ENCODE measurements around the gene SLC7A14. TPM values are rescaled to one million over a fixed set of nuclear protein-coding genes. Genes with fewer than 3 reads are reported as not detected.
A peak's percentile ranks its signal among the peaks of the same experiment; 100 is the strongest.
"Not testable (repeated sequence)": the region's sequence is repeated elsewhere in the genome, so short reads cannot be mapped to it uniquely, and the experiment has no call there.

Gene SLC7A14
- total RNA-seq, 1 experiment from 2014 or later: not detected

DNA sequence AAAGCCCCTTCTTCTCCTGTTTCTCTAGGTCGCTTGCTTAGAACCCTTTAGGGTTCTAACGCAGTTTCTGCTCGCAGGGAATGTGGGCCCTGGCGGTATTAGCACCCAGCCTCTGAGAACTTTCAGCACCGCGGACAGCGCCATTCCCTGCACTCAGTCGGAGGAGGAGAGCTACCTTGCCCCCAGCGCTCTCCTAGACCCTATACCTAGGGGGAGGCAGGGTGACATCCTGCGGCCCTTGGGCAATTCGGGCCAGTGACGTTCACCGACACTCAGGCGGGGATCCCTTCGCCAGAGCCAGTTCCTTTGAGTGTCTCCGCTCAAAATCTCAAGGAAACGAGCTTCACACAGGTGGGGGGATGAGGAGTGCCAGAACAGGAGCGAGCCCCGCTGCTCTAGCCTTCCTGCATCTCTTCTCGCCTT lies 1.3 kb downstream of the SLC7A14 start:
- Histone ChIP-seq H3K79me2 (ENCODE audit: low read length) (no peaks in the 10 kb centered on the region), H4K20me1 (ENCODE audit: insufficient read depth, low read depth, low read length) (no peaks in the 10 kb centered on the region), H3K36me3 (ENCODE audit: insufficient read depth, low read length) (no peaks in the 10 kb centered on the region), H3K4me3 (ENCODE audit: low read length) (no peak overlapping the region), H3K9me3 (ENCODE audit: low read length) (no peaks in the 10 kb centered on the region), H3K27ac (ENCODE audit: low read length) (no peak overlapping the region), H3K9ac (ENCODE audit: low read length) (no peak overlapping the region), H3K4me2 (ENCODE audit: low read depth, low read length, poor library complexity, severe bottlenecking) (no peak overlapping the region), H3K27me3 (ENCODE audit: low read length) (no peaks in the 10 kb centered on the region), H2AFZ (ENCODE audit: low read length) (no peak overlapping the region), H3K9me2 (replicated peaks; ENCODE audit: insufficient read depth, low read length) (no peaks in the 10 kb centered on the region), H3K4me1 (ENCODE audit: low read length) (no peaks in the 10 kb centered on the region)
- peak; percentile 61 for DNase-seq

DNA sequence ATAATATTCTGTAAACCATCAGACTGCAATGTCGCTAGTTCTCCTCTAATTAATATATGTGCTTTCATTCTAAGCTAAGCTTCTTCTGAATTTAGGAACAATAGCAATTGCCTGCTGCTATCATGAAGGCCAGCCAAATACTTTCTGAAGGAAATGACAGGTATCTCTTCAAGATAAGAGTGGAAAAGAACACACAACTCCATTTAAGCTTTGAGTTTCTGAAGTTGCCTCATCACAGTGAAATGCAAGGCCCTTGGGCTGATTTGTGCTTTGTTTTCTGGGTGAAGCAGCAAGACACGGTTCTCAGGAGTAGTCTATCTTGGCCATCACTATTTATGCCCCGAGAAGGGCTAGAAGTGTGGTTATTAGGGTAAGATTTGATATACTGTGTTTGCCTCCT lies 6.2 kb downstream of the SLC7A14 start:
- no peak overlapping the region for H3K4me3 ChIP-seq (ENCODE audit: low read length)
- H2AFZ ChIP-seq (ENCODE audit: low read length): no peak overlapping the region
- H3K9me3 ChIP-seq (ENCODE audit: low read length): no peaks in the 10 kb centered on the region
- H4K20me1 ChIP-seq (ENCODE audit: insufficient read depth, low read depth, low read length): no peaks in the 10 kb centered on the region
- H3K27ac ChIP-seq (ENCODE audit: low read length): no peak overlapping the region
- no peak overlapping the region for H3K9ac ChIP-seq (ENCODE audit: low read length)
- H3K4me1 ChIP-seq (ENCODE audit: low read length): no peaks in the 10 kb centered on the region
- H3K79me2 ChIP-seq (ENCODE audit: low read length): no peaks in the 10 kb centered on the region
- H3K9me2 ChIP-seq (replicated peaks; ENCODE audit: insufficient read depth, low read length): no peaks in the 10 kb centered on the region
- no peaks in the 10 kb centered on the region for H3K27me3 ChIP-seq (ENCODE audit: low read length)
- no peaks in the 10 kb centered on the region for H3K36me3 ChIP-seq (ENCODE audit: insufficient read depth, low read length)
- no peak overlapping the region for H3K4me2 ChIP-seq (ENCODE audit: low read depth, low read length, poor library complexity, severe bottlenecking)
- DNase-seq: no peak

DNA sequence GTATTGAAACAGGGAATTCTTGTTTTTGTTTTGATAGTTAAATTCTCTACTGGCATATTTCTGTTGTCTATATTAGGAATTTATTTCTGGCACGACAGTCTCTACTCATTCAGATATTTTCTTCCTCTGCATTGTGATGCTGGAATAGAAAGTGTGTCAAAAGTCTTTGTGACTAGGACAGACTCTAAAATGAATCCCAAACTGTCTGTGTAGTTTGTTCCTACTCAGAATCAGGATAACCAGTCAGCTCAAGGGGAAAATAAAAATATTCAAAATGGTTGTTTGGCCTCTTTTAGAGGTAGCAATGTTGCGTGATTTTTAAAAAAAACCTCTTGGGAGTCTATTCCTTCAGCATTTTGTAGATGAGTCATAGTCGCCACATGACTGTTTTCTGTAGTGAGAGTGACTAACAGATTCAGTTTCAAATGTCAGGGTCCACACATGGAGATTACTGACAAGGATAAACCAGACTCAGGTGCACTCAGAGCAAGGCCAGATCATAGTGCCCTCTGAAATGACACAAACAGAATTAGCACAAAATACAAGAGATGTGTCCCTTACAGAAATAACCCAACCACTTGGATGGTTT lies 13.1 kb downstream of the SLC7A14 start:
- Histone ChIP-seq H3K79me2 (ENCODE audit: low read length) (no peaks in the 10 kb centered on the region), H2AFZ (ENCODE audit: low read length) (no peak overlapping the region), H3K4me3 (ENCODE audit: low read length) (no peak overlapping the region), H4K20me1 (ENCODE audit: insufficient read depth, low read depth, low read length) (no peaks in the 10 kb centered on the region), H3K9me3 (ENCODE audit: low read length) (no peaks in the 10 kb centered on the region), H3K4me2 (ENCODE audit: low read depth, low read length, poor library complexity, severe bottlenecking) (no peak overlapping the region), H3K27me3 (ENCODE audit: low read length) (no peaks in the 10 kb centered on the region), H3K4me1 (ENCODE audit: low read length) (no peaks in the 10 kb centered on the region), H3K9me2 (replicated peaks; ENCODE audit: insufficient read depth, low read length) (no peaks in the 10 kb centered on the region), H3K9ac (ENCODE audit: low read length) (no peak overlapping the region), H3K36me3 (ENCODE audit: insufficient read depth, low read length) (no peaks in the 10 kb centered on the region), H3K27ac (ENCODE audit: low read length) (no peak overlapping the region)
- no peak for DNase-seq

DNA sequence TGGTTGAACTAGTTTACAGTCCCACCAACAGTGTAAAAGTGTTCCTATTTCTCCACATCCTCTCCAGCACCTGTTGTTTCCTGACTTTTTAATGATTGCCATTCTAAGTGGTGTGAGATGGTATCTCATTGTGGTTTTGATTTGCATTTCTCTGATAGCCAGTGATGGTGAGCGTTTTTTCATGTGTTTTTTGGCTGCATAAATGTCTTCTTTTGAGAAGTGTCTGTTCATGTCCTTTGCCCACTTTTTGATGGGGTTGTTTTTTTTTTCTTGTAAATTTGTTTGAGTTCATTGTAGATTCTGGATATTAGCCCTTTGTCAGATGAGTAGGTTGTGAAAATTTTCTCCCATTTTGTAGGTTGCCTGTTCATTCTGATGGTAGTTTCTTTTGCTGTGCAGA lies 18.3 kb downstream of the SLC7A14 start:
- not testable (repeated sequence) for H3K27me3 ChIP-seq (ENCODE audit: low read length); H3K9ac ChIP-seq (ENCODE audit: low read length); H4K20me1 ChIP-seq (ENCODE audit: insufficient read depth, low read depth, low read length); H2AFZ ChIP-seq (ENCODE audit: low read length); H3K4me3 ChIP-seq (ENCODE audit: low read length); H3K9me2 ChIP-seq (replicated peaks; ENCODE audit: insufficient read depth, low read length); DNase-seq; H3K27ac ChIP-seq (ENCODE audit: low read length); H3K36me3 ChIP-seq (ENCODE audit: insufficient read depth, low read length); H3K4me2 ChIP-seq (ENCODE audit: low read depth, low read length, poor library complexity, severe bottlenecking); H3K4me1 ChIP-seq (ENCODE audit: low read length); H3K9me3 ChIP-seq (ENCODE audit: low read length); H3K79me2 ChIP-seq (ENCODE audit: low read length)

DNA sequence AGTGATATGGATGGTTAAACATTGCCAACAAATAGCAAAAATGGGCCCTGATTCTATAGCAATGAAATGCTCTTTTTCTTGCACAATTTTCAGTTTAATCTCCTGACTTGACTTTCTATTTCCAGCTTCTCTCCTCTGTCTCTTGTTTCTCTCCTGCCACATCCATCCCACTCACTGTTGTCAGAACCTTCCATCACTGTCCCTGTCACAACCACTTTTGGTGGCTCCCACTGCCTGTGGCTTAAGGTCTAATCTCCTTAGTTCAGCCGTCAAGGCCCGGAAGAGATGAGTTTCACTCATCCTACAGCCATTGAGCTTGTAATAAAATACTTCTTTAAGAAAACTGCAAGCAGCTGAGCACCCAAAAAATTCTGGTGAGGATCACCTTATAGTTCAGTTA lies 19.5 kb downstream of the SLC7A14 start:
- Histone ChIP-seq H3K27ac (ENCODE audit: low read length) (no peak overlapping the region), H3K4me2 (ENCODE audit: low read depth, low read length, poor library complexity, severe bottlenecking) (no peak overlapping the region), H3K27me3 (ENCODE audit: low read length) (no peaks in the 10 kb centered on the region), H3K36me3 (ENCODE audit: insufficient read depth, low read length) (no peaks in the 10 kb centered on the region), H3K4me3 (ENCODE audit: low read length) (no peak overlapping the region), H4K20me1 (ENCODE audit: insufficient read depth, low read depth, low read length) (no peaks in the 10 kb centered on the region), H3K9me2 (replicated peaks; ENCODE audit: insufficient read depth, low read length) (no peaks in the 10 kb centered on the region), H2AFZ (ENCODE audit: low read length) (no peak overlapping the region), H3K9me3 (ENCODE audit: low read length) (no peaks in the 10 kb centered on the region), H3K79me2 (ENCODE audit: low read length) (no peaks in the 10 kb centered on the region), H3K9ac (ENCODE audit: low read length) (no peak overlapping the region), H3K4me1 (ENCODE audit: low read length) (no peaks in the 10 kb centered on the region)
- DNase-seq: no peak

DNA sequence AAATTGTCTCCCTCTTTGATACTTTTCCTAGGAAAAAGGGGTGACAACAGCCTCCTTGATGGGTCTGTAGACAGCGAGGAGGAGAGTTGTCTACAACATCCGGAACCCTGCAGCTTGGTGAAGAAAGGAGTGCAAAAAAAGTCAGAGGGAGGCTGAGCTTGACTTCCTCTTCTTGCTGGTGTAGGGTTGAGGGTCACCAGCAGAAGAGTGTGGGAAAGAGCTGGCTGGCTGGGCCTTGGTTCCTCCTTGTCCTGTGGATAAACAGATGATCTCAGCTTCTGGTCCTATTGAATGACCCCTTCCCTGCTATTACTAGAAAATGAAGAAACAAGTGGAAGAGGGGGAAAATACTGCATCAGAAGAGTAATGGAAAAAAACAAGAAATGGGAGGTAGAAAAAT lies 20.4 kb downstream of the SLC7A14 start:
- H2AFZ ChIP-seq (ENCODE audit: low read length): no peak overlapping the region
- no peaks in the 10 kb centered on the region for H3K4me1 ChIP-seq (ENCODE audit: low read length)
- no peak overlapping the region for H3K4me3 ChIP-seq (ENCODE audit: low read length)

DNA sequence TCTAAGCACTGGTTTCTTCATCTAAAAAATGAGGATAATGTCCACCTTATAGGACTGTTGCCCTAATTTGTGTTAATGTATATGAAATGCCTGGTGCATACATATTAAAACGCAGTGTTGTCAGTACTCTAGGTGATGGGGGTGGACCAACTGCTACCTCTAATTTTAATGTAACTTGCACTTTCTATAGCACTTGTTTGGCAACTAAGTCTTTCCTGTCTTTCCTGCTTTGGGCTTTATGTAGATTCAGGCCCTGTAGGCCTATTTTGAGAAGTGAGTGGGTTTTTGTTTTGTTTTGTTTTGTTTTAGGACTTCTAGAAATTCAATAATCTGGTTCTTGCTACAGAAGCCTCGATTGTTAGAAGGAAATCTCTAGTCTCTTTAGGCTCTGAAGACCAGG lies 21.2 kb downstream of the SLC7A14 start:
- H2AFZ ChIP-seq (ENCODE audit: low read length): no peak overlapping the region
- no peaks in the 10 kb centered on the region for H3K4me1 ChIP-seq (ENCODE audit: low read length)
- no peaks in the 10 kb centered on the region for H3K36me3 ChIP-seq (ENCODE audit: insufficient read depth, low read length)
- H3K9me2 ChIP-seq (replicated peaks; ENCODE audit: insufficient read depth, low read length): no peaks in the 10 kb centered on the region
- no peak overlapping the region for H3K27ac ChIP-seq (ENCODE audit: low read length)
- no peak overlapping the region for H3K9ac ChIP-seq (ENCODE audit: low read length)
- no peak overlapping the region for H3K4me3 ChIP-seq (ENCODE audit: low read length)
- no peaks in the 10 kb centered on the region for H3K27me3 ChIP-seq (ENCODE audit: low read length)
- DNase-seq: no peak
- H3K9me3 ChIP-seq (ENCODE audit: low read length): no peaks in the 10 kb centered on the region
- no peaks in the 10 kb centered on the region for H4K20me1 ChIP-seq (ENCODE audit: insufficient read depth, low read depth, low read length)
- H3K4me2 ChIP-seq (ENCODE audit: low read depth, low read length, poor library complexity, severe bottlenecking): no peak overlapping the region
- no peaks in the 10 kb centered on the region for H3K79me2 ChIP-seq (ENCODE audit: low read length)

More for the DNA sequence above, 20.4 kb downstream of the SLC7A14 start:
- Histone ChIP-seq H3K27me3 (ENCODE audit: low read length) (no peaks in the 10 kb centered on the region), H3K4me2 (ENCODE audit: low read depth, low read length, poor library complexity, severe bottlenecking) (no peak overlapping the region), H3K27ac (ENCODE audit: low read length) (no peak overlapping the region), H3K79me2 (ENCODE audit: low read length) (no peaks in the 10 kb centered on the region), H3K9me3 (ENCODE audit: low read length) (no peaks in the 10 kb centered on the region), H3K9me2 (replicated peaks; ENCODE audit: insufficient read depth, low read length) (no peaks in the 10 kb centered on the region), H4K20me1 (ENCODE audit: insufficient read depth, low read depth, low read length) (no peaks in the 10 kb centered on the region), H3K9ac (ENCODE audit: low read length) (no peak overlapping the region), H3K36me3 (ENCODE audit: insufficient read depth, low read length) (no peaks in the 10 kb centered on the region)
- no peak for DNase-seq

DNA sequence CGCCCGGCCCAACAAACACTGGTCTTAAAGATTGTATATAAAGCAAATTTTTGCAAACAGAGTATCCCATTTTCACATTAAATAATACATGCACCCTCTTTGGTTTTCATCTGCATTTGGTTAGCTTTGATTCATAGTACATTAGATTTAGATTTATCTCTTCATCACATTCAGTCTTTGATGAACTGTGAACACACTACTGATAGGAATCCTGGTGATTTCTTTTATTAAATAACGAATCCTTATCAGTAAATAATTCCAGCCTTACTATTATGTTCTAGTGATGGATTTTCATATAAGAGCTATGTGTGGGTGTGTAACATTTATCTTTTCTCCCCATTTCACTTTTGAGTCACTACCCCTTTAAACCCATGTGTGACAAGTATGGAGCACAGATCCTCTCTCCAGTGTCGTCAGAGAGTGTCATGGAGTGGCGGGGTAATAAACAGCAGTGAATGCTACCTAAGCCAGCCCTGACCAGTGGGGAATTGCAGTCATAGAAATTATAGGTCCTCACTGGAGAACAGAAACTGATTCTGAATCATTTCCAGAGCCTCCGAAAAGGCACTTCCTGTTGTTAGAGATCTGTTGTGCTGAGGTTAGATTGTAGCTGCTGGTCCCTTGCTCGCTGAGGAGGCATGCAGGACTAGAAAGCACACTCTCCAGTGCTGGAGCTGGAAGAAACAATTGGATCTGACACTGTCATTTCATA lies 22.0 kb downstream of the SLC7A14 start:
- no peaks in the 10 kb centered on the region for H3K79me2 ChIP-seq (ENCODE audit: low read length)
- no peak overlapping the region for H3K4me2 ChIP-seq (ENCODE audit: low read depth, low read length, poor library complexity, severe bottlenecking)
- H3K36me3 ChIP-seq (ENCODE audit: insufficient read depth, low read length): no peaks in the 10 kb centered on the region
- no peaks in the 10 kb centered on the region for H3K27me3 ChIP-seq (ENCODE audit: low read length)
- H4K20me1 ChIP-seq (ENCODE audit: insufficient read depth, low read depth, low read length): no peaks in the 10 kb centered on the region
- H2AFZ ChIP-seq (ENCODE audit: low read length): no peak overlapping the region
- no peak overlapping the region for H3K4me3 ChIP-seq (ENCODE audit: low read length)
- no peak overlapping the region for H3K9ac ChIP-seq (ENCODE audit: low read length)
- no peaks in the 10 kb centered on the region for H3K9me3 ChIP-seq (ENCODE audit: low read length)
- no peak overlapping the region for H3K27ac ChIP-seq (ENCODE audit: low read length)
- H3K9me2 ChIP-seq (replicated peaks; ENCODE audit: insufficient read depth, low read length): no peaks in the 10 kb centered on the region
- no peaks in the 10 kb centered on the region for H3K4me1 ChIP-seq (ENCODE audit: low read length)
- no peak for DNase-seq

All from Karpas-422 (cell line).